Breast epithelium (tissue), 3 donors: Measurements from ENCODE around the gene PTPRG.

Source experiments
- POLR2A ChIP-seq: fragments of 450-650 bp; IDR thresholded peaks from one replicate; pipeline ENCODE4 v1.6.1; 2016; ENCODE audit warnings: antibody characterized with exemption, mild to moderate bottlenecking, moderate library complexity
- POLR2AphosphoS5 ChIP-seq, 3 donors: sonication (generic); formaldehyde crosslinking; IDR thresholded peaks; one replicate each; pipeline ENCODE4 v1.6.1; 2017; ENCODE audit warnings: antibody characterized with exemption in 3 of 3
- TF ChIP-seq, protein P1 (sequence below), 3 donors: fragments of 450-650 bp; IDR thresholded peaks; one replicate each; pipeline ENCODE4 v1.5.1; 2016 to 2017; ENCODE audit warnings: antibody characterized with exemption in 3 of 3, mild to moderate bottlenecking in 3 of 3, moderate library complexity in 3 of 3

DNA sequence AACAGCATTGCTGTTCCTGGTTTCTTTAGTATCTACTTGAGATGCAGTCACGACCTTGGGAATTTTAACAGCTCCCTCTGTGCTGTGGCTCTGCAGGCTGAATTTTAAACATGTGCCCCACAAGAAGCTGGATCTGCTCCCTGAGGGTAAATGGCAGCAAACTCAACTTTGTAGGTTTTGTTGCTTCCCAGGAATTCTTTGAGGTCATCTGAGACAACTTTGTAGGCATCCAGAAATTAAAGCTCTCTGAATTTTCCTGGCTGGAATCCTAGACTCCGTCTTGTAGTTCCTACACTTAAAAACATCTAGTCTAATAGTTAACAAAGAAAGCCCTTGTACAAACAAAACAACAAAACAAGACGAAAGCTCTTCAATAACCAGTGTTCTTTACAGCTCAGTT is 445.7 kb downstream of the PTPRG start:
- TF ChIP-seq POLR2AphosphoS5 (IDR thresholded peaks at IDR 0.05): no peak
- TF ChIP-seq, protein P1, sequence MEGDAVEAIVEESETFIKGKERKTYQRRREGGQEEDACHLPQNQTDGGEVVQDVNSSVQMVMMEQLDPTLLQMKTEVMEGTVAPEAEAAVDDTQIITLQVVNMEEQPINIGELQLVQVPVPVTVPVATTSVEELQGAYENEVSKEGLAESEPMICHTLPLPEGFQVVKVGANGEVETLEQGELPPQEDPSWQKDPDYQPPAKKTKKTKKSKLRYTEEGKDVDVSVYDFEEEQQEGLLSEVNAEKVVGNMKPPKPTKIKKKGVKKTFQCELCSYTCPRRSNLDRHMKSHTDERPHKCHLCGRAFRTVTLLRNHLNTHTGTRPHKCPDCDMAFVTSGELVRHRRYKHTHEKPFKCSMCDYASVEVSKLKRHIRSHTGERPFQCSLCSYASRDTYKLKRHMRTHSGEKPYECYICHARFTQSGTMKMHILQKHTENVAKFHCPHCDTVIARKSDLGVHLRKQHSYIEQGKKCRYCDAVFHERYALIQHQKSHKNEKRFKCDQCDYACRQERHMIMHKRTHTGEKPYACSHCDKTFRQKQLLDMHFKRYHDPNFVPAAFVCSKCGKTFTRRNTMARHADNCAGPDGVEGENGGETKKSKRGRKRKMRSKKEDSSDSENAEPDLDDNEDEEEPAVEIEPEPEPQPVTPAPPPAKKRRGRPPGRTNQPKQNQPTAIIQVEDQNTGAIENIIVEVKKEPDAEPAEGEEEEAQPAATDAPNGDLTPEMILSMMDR (IDR thresholded peaks at IDR 0.05): no peak
- TF ChIP-seq POLR2A: no peak
